Endothelial cell of umbilical vein (primary cell): ENCODE data around the gene GOLPH3L. TPM values are rescaled to one million over a fixed set of nuclear protein-coding genes. Genes with fewer than 3 reads are reported as not detected.
"Not testable (repeated sequence)": the region's sequence is repeated elsewhere in the genome, so short reads cannot be mapped to it uniquely, and the experiment has no call there.

Experiments used
- BruUV-seq: library from RNA; stranded (reverse); fragments of 400-500 nt; replicated peaks from 2 replicates; lab custom pipeline; 2021; lab: Mats Ljungman, UMichigan
- CTCF ChIA-PET: fragments of 300-600, 350-600 bp; sonication (Branson Sonifier 250); formaldehyde crosslinking; loops from one replicate; lab custom pipeline; 2021; ENCODE audit warnings: antibody characterized with exemption, inconsistent platforms; lab: Charles Lee
- POLR2A ChIA-PET: fragments of 300-600, 350-600 bp; sonication (Branson Sonifier 250); formaldehyde crosslinking; loops from one replicate; lab custom pipeline; 2021; ENCODE audit warnings: antibody characterized with exemption, inconsistent platforms; lab: Charles Lee
- DNase-seq: peaks from one replicate; pipeline ENCODE4 v3.0.0-alpha.2; 2011; ENCODE audit warnings: low read depth, low spot score
- FAIRE-seq: peaks from 2 replicates; lab custom pipeline; 2011; peaks lifted over from hg19 to GRCh38; lab: Jason Lieb, UNC
- H2AFZ ChIP-seq: 2 replicates; pipeline ENCODE4 v1.6.0; 2012; ENCODE audit warnings: low read depth, low read length, control low read depth, inconsistent platforms
- H3K27ac ChIP-seq: 2 replicates; pipeline ENCODE4 v1.5.1; 2011; ENCODE audit warnings: low read depth, mild to moderate bottlenecking, control low read depth, low read length, moderate library complexity; ENCODE audit not compliant: insufficient read depth
- H3K27me3 ChIP-seq, 2 experiments: 2 replicates each; pipeline versions ENCODE4 v1.6.0 to v1.6.1; 2011; ENCODE audit warnings: low read length in 2 of 2, mixed read lengths in 1 of 2; ENCODE audit not compliant: control insufficient read depth in 2 of 2, insufficient read depth in 2 of 2
- H3K36me3 ChIP-seq, 2 experiments: 2 replicates in 1 of 2; 3 replicates in 1 of 2; pipeline ENCODE4 v1.5.1; 2011; ENCODE audit warnings: low read length in 2 of 2, mild to moderate bottlenecking in 1 of 2, moderate library complexity in 1 of 2; ENCODE audit not compliant: control insufficient read depth in 2 of 2, insufficient read depth in 2 of 2; ENCODE audit errors: extremely low read depth in 1 of 2
- H3K4me1 ChIP-seq: 3 replicates; pipeline ENCODE4 v1.5.1; 2011; ENCODE audit warnings: mild to moderate bottlenecking, low read length; ENCODE audit not compliant: control insufficient read depth, insufficient read depth; ENCODE audit errors: extremely low read depth
- H3K4me2 ChIP-seq: 2 replicates; pipeline ENCODE4 v1.6.1; 2011; ENCODE audit warnings: low read length, control low read depth, mixed read lengths; ENCODE audit not compliant: insufficient read depth
- H3K4me3 ChIP-seq, 3 experiments: fragments of 200-600 bp in 1 of 3; sonication (generic), shearing (Covaris generic) in 1 of 3; replicated peaks in 1 of 3; 2 replicates each; pipeline ENCODE4 v1.5.1; 2011 to 2016; ENCODE audit warnings: control low read depth in 3 of 3, low read length in 3 of 3, mild to moderate bottlenecking in 2 of 3, inconsistent platforms in 1 of 3, low read depth in 1 of 3, moderate library complexity in 1 of 3; ENCODE audit not compliant: insufficient read depth in 1 of 3
- H3K79me2 ChIP-seq: 2 replicates; pipeline ENCODE4 v1.6.0; 2012; ENCODE audit warnings: low read length, inconsistent platforms; ENCODE audit not compliant: control insufficient read depth, insufficient read depth
- H3K9ac ChIP-seq: replicated peaks from 2 replicates; pipeline ENCODE3; 2011; ENCODE audit warnings: low read length, control low read depth; ENCODE audit not compliant: insufficient read depth; ENCODE audit errors: extremely low read depth
- H3K9me1 ChIP-seq: replicated peaks from 3 replicates; pipeline ENCODE4 v1.6.0; 2011; ENCODE audit warnings: mild to moderate bottlenecking, low read length; ENCODE audit not compliant: control insufficient read depth, insufficient read depth; ENCODE audit errors: extremely low read depth
- H3K9me3 ChIP-seq: replicated peaks from 2 replicates; pipeline ENCODE4 v1.5.1; 2012; ENCODE audit warnings: low read length, inconsistent platforms; ENCODE audit not compliant: control insufficient read depth, insufficient read depth
- H4K20me1 ChIP-seq: replicated peaks from 2 replicates; pipeline ENCODE3; 2011; ENCODE audit warnings: mild to moderate bottlenecking, low read length; ENCODE audit not compliant: control insufficient read depth, insufficient read depth; ENCODE audit errors: extremely low read depth
- CTCF ChIP-seq, 2 donors: IDR thresholded peaks; 1 replicate in 1 of 2; 2 replicates in 1 of 2; pipeline ENCODE4 v1.5.1; 2011; ENCODE audit warnings: low read length in 2 of 2, mild to moderate bottlenecking in 2 of 2, moderate library complexity in 2 of 2, control low read depth in 1 of 2, inconsistent platforms in 1 of 2, low read depth in 1 of 2; ENCODE audit not compliant: insufficient read depth in 1 of 2; ENCODE audit errors: extremely low read depth in 1 of 2
- EZH2 ChIP-seq: IDR thresholded peaks from 2 replicates; pipeline ENCODE4 v1.6.1; 2012; ENCODE audit warnings: borderline replicate concordance, low read depth, mild to moderate bottlenecking, moderate library complexity, low read length, inconsistent platforms; ENCODE audit not compliant: severe bottlenecking
- JUN ChIP-seq: IDR thresholded peaks from 2 replicates; pipeline ENCODE4 v1.6.1; 2011; ENCODE audit warnings: borderline replicate concordance, low read depth; ENCODE audit not compliant: insufficient read length, insufficient read depth
- MAX ChIP-seq: IDR thresholded peaks from 2 replicates; pipeline ENCODE4 v1.6.1; 2011; ENCODE audit not compliant: insufficient read depth, insufficient read length
- MYC ChIP-seq: IDR thresholded peaks from one replicate; pipeline ENCODE4 v1.6.1; 2011; ENCODE audit warnings: mild to moderate bottlenecking, low read depth, low read length
- POLR2A ChIP-seq: IDR thresholded peaks from 2 replicates; pipeline ENCODE4 v1.6.1; 2012; ENCODE audit warnings: low read depth, mild to moderate bottlenecking, control low read depth, low read length
- POLR2AphosphoS5 ChIP-seq: IDR thresholded peaks from 2 replicates; pipeline ENCODE4 v1.6.1; 2012; ENCODE audit warnings: low read depth, mild to moderate bottlenecking, control low read depth, low read length, moderate library complexity; ENCODE audit not compliant: insufficient read depth
- dilution Hi-C: fragments of 300-500 bp; cut with MboI; formaldehyde crosslinking; loops from one replicate; pipeline ENCODE4 v1.15.0; 2019; ENCODE audit warnings: low sequenced_read_pairs; ENCODE audit not compliant: extremely low pct_ligation_motif_present
- intact Hi-C: fragments of 100-400 bp; cut with micrococcal nuclease; formaldehyde crosslinking; loops from one replicate; pipeline ENCODE4 v1.10.0; 2022
- polyA plus RNA-seq, 4 experiments: library from polyadenylated mRNA; depleted of rRNA in 3 of 4; stranded (reverse) in 3 of 4; unstranded in 1 of 4; fragments of >200 nt; gene quantifications; 2 replicates each; pipeline versions ENCODE4 v1.2.1 to v1.2.3, GENCODE V29; 2011 to 2012; ENCODE audit warnings: missing spikeins in 1 of 4
- total RNA-seq: library from RNA; stranded (reverse); gene quantifications from 2 replicates; pipeline ENCODE4 v1.2.3, GENCODE V29; 2021

The GOLPH3L gene
- total and polyA plus RNA-seq, 2 donors (not counting 3 experiments of a cell fraction or from before 2014, with no cell fraction given) = 15.7 to 34.9 TPM

- Histone ChIP-seq H3K4me2 (no peak overlapping the region), H3K9me1 (no peaks in the 10 kb centered on the region), H3K27me3 (no peaks in the 10 kb centered on the region), H3K4me3 (no peak overlapping the region), H2AFZ (no peak overlapping the region), H4K20me1 (no peaks in the 10 kb centered on the region), H3K27ac (no peak overlapping the region), H3K79me2 (no peaks in the 10 kb centered on the region), H3K4me1 (no peaks in the 10 kb centered on the region), H3K36me3 (no peaks in the 10 kb centered on the region), H3K9ac (no peak overlapping the region), H3K9me3 (no peaks in the 10 kb centered on the region)
- ChIA-PET POLR2A (no interaction called here), CTCF (no interaction called here)
- no TSS peak for BruUV-seq
- DNase-seq (no peak), FAIRE-seq (no peak)
- dilution Hi-C loops (no loop called here), intact Hi-C loops (loop anchor here (10.0 kb wide), 1 partner anchor 64 kb away; no protein-coding TSS in a partner anchor)
- no peak for TF ChIP-seq JUN
- TF ChIP-seq EZH2 = no peak
- no peak for TF ChIP-seq POLR2AphosphoS5
- no peak for TF ChIP-seq MYC
- no peak for TF ChIP-seq CTCF (IDR thresholded peaks at IDR 0.05; ENCODE audit: extremely low read depth in 1 of 2, insufficient read depth in 1 of 2, low read depth in 1 of 2, low read length in 2 of 2)
- no peak for TF ChIP-seq POLR2A
- no peak for TF ChIP-seq MAX
These were observed 21.4 kb upstream of the GOLPH3L start for GRCh38 chr1:150718225-150718891.

- H4K20me1 ChIP-seq, POLR2A ChIA-PET, H3K4me3 ChIP-seq, FAIRE-seq, BruUV-seq, H3K36me3 ChIP-seq, H3K27me3 ChIP-seq, H3K79me2 ChIP-seq, H3K9ac ChIP-seq, H3K4me1 ChIP-seq, H3K9me3 ChIP-seq, H2AFZ ChIP-seq, H3K27ac ChIP-seq, H3K4me2 ChIP-seq, H3K9me1 ChIP-seq, DNase-seq, dilution Hi-C loops, intact Hi-C loops: not testable (repeated sequence)
- CTCF ChIA-PET = interaction anchor here (0.9 to 2.2 kb wide), 2 partner anchors 12 to 104 kb away, joined by 3 to 7 read pairs; partner anchors contain the start of gene GOLPH3L
These were observed 12.1 kb upstream of the GOLPH3L start for GRCh38 chr1:150709031-150709430.
